ENCODE data around the gene SYTL4.

SYTL4 gene

GRCh38 chrX:100674705-100675104 lies 57.2 kb downstream of the SYTL4 start:
- H3K27me3 ChIP-seq (ENCODE audit: insufficient read depth, low read depth), result no peaks in the 10 kb centered on the region
- no peaks in the 10 kb centered on the region for H3K4me1 ChIP-seq (ENCODE audit: low read depth, poor library complexity, severe bottlenecking)
- no peak overlapping the region for H3K4me3 ChIP-seq (IDR thresholded peaks at IDR 0.05; ENCODE audit: insufficient read depth, low read depth, low read length)
- H3K4me2 ChIP-seq, result no peak overlapping the region
- H2AFZ ChIP-seq (ENCODE audit: low read depth), result no peak overlapping the region
- H3K36me3 ChIP-seq (ENCODE audit: insufficient read depth), result no peaks in the 10 kb centered on the region
- no peak overlapping the region for H3K9ac ChIP-seq
- H4K20me1 ChIP-seq (ENCODE audit: insufficient read depth), result no peaks in the 10 kb centered on the region
- H3K27ac ChIP-seq, result no peak overlapping the region
- no peak for TF ChIP-seq CTCF (conservative IDR thresholded peaks at IDR 0.05; ENCODE audit: low read depth, low read length)
- H3K79me2 ChIP-seq (ENCODE audit: insufficient read depth, low read depth), result no peaks in the 10 kb centered on the region

GRCh38 chrX:100673397-100673953 lies 58.4 kb downstream of the SYTL4 start:
- Histone ChIP-seq H2AFZ (ENCODE audit: low read depth) (no peak overlapping the region), H3K4me3 (IDR thresholded peaks at IDR 0.05; ENCODE audit: insufficient read depth, low read depth, low read length) (no peak overlapping the region), H4K20me1 (ENCODE audit: insufficient read depth) (no peaks in the 10 kb centered on the region), H3K36me3 (ENCODE audit: insufficient read depth) (no peaks in the 10 kb centered on the region), H3K79me2 (ENCODE audit: insufficient read depth, low read depth) (no peaks in the 10 kb centered on the region), H3K4me1 (ENCODE audit: low read depth, poor library complexity, severe bottlenecking) (no peaks in the 10 kb centered on the region), H3K27ac (no peak overlapping the region), H3K9ac (no peak overlapping the region), H3K4me2 (no peak overlapping the region), H3K27me3 (ENCODE audit: insufficient read depth, low read depth) (no peaks in the 10 kb centered on the region)
- TF ChIP-seq CTCF (conservative IDR thresholded peaks at IDR 0.05; ENCODE audit: low read depth, low read length), result no peak

GRCh38 chrX:100672966-100673365 lies 59.0 kb downstream of the SYTL4 start:
- TF ChIP-seq CTCF (conservative IDR thresholded peaks at IDR 0.05; ENCODE audit: low read depth, low read length), result no peak

GRCh38 chrX:100663642-100664041 lies 68.3 kb downstream of the SYTL4 start:
- no peak overlapping the region for H3K9ac ChIP-seq
- no peak overlapping the region for H3K4me3 ChIP-seq (IDR thresholded peaks at IDR 0.05; ENCODE audit: insufficient read depth, low read depth, low read length)
- H2AFZ ChIP-seq (ENCODE audit: low read depth), result no peak overlapping the region
- H3K27ac ChIP-seq, result no peak overlapping the region
- no peaks in the 10 kb centered on the region for H4K20me1 ChIP-seq (ENCODE audit: insufficient read depth)
- TF ChIP-seq CTCF (conservative IDR thresholded peaks at IDR 0.05; ENCODE audit: low read depth, low read length), result no peak
- no peaks in the 10 kb centered on the region for H3K36me3 ChIP-seq (ENCODE audit: insufficient read depth)
- no peaks in the 10 kb centered on the region for H3K79me2 ChIP-seq (ENCODE audit: insufficient read depth, low read depth)
- H3K4me2 ChIP-seq, result no peak overlapping the region
- peaks cover 6% of the 10 kb centered on the region for H3K4me1 ChIP-seq (ENCODE audit: low read depth, poor library complexity, severe bottlenecking)
- no peaks in the 10 kb centered on the region for H3K27me3 ChIP-seq (ENCODE audit: insufficient read depth, low read depth)

More at GRCh38 chrX:100672966-100673365, 59.0 kb downstream of the SYTL4 start:
- H3K27ac ChIP-seq, result no peak overlapping the region
- H3K9ac ChIP-seq, result no peak overlapping the region
- no peaks in the 10 kb centered on the region for H3K79me2 ChIP-seq (ENCODE audit: insufficient read depth, low read depth)
- no peak overlapping the region for H3K4me2 ChIP-seq
- no peaks in the 10 kb centered on the region for H4K20me1 ChIP-seq (ENCODE audit: insufficient read depth)
- no peak overlapping the region for H2AFZ ChIP-seq (ENCODE audit: low read depth)
- no peaks in the 10 kb centered on the region for H3K27me3 ChIP-seq (ENCODE audit: insufficient read depth, low read depth)
- H3K36me3 ChIP-seq (ENCODE audit: insufficient read depth), result no peaks in the 10 kb centered on the region
- H3K4me1 ChIP-seq (ENCODE audit: low read depth, poor library complexity, severe bottlenecking), result no peaks in the 10 kb centered on the region
- H3K4me3 ChIP-seq (IDR thresholded peaks at IDR 0.05; ENCODE audit: insufficient read depth, low read depth, low read length), result no peak overlapping the region
